Activated T-helper 1 cell treated with Interleukin-2 at 50 U/mL for 16 hours (primary cell): ENCODE measurements around the gene TRIM48.
"Not testable (repeated sequence)": the region's sequence is repeated elsewhere in the genome, so short reads cannot be mapped to it uniquely, and the experiment has no call there.

Experiments used
- DNase-seq: peaks from one replicate; pipeline ENCODE4 v3.0.0-alpha.2; 2020; ENCODE audit warnings: low read depth

Gene TRIM48, protein sequence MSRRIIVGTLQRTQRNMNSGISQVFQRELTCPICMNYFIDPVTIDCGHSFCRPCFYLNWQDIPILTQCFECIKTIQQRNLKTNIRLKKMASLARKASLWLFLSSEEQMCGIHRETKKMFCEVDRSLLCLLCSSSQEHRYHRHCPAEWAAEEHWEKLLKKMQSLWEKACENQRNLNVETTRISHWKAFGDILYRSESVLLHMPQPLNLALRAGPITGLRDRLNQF

DNA sequence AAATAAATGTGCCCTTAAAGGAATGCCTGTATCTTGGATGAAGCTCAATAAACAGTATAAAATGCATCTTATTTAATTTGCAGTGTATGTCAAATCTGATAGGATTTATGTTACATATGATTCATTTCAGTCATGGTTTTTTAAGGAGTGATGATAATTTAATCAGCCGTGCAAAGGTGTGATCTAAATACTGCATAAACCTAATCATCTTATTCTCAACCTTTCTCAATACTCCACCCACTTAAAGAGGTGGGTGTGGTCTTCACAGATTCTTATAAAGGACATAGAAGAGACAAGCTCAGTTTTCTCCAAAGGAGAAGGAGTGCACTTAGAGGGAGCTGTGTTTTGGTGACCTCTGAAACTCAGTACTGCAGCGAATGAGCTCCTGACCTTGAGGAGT is at the start of gene TRIM48:
TSS of gene TRIM48 (plus strand) at position 301 of the 400 bp plus-strand sequence. CDS start 113 bp downstream, outside the sequence.
- not testable (repeated sequence) for DNase-seq

DNA sequence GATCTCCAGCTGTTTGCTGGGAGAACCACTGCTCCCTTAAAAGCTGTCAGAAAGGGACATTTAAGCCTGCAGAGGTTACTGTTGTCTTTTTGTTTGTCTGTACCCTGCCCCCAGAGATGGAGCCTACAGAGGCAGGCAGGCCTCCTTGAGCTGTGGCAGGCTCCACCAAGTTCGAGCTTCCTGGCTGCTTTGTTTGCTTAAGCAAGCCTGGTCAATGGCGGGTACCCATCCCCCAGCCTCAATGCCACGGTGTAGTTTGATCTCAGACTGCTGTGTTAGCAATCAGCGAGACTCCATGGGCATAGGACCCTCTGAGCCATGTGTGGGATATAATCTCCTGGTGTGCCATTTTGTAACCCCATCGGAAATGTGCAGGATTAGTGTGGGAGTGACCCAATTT is 23.6 kb upstream of the TRIM48 start:
- not testable (repeated sequence) for DNase-seq

DNA sequence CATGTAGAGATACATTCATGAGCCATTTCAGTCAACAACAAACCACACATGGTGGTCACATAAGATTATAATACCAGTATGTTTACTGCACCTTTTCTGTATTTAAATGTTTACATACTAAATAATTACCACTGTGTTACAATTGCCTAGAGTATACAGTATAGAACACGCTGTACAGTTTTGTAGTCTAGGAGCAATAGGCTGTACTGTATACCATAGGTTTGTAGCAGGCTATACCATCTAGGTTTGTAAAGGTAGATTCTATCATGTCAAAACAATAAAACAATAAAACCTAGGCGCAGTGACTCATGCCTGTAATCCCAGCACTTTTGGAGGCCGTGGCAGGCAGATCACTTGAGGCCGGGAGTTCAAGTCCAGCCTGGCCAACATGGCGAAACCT is 1.1 kb downstream of the TRIM48 start:
- no peak for DNase-seq
